H1 (cell line): ENCODE data around the gene ZSCAN29. TPM values are rescaled to one million over a fixed set of nuclear protein-coding genes. Genes with fewer than 3 reads are reported as not detected.

Experiments used
- CTCF ChIA-PET: fragments of 300-600 bp; sonication (Branson Sonifier 250); formaldehyde crosslinking; loops from one replicate; lab custom pipeline; 2021; ENCODE audit not compliant: partially characterized antibody; lab: Charles Lee
- POLR2A ChIA-PET: fragments of 300-600 bp; sonication (Branson Sonifier 250); formaldehyde crosslinking; loops from one replicate; lab custom pipeline; 2021; ENCODE audit warnings: inconsistent platforms; ENCODE audit not compliant: partially characterized antibody; lab: Charles Lee
- DNase-seq, 2 experiments: peaks; one replicate each; pipeline versions ENCODE4 v3.0.0 to v3.0.0-alpha.2; 2010 to 2022; ENCODE audit warnings: low spot score in 2 of 2, low read depth in 1 of 2, mixed read lengths in 1 of 2
- FAIRE-seq: peaks from 2 replicates; lab custom pipeline; 2011; peaks lifted over from hg19 to GRCh38; lab: Jason Lieb, UNC
- H2AFZ ChIP-seq: 2 replicates; pipeline ENCODE4 v1.8.1; 2012; ENCODE audit warnings: low read length, inconsistent platforms
- H2AK5ac ChIP-seq: 2 replicates; pipeline ENCODE4 v1.6.1; 2013; ENCODE audit warnings: low read depth, low read length
- H2BK120ac ChIP-seq: replicated peaks from 2 replicates; pipeline ENCODE3; 2013; ENCODE audit warnings: low read depth, low read length, inconsistent platforms
- H2BK12ac ChIP-seq: 2 replicates; pipeline ENCODE4 v1.6.1; 2013; ENCODE audit warnings: low read depth, low read length
- H2BK15ac ChIP-seq: 2 replicates; pipeline ENCODE4 v1.6.1; 2013; ENCODE audit warnings: low read length
- H2BK20ac ChIP-seq: 2 replicates; pipeline ENCODE4 v1.6.1; 2013; ENCODE audit warnings: low read length
- H2BK5ac ChIP-seq: 2 replicates; pipeline ENCODE4 v1.6.1; 2013; ENCODE audit warnings: low read depth, low read length
- H3K14ac ChIP-seq: 2 replicates; pipeline ENCODE4 v1.6.1; 2013; ENCODE audit warnings: inconsistent platforms; ENCODE audit not compliant: insufficient read length
- H3K18ac ChIP-seq: 2 replicates; pipeline ENCODE4 v1.6.1; 2013; ENCODE audit warnings: low read length; ENCODE audit errors: extremely low read depth
- H3K23ac ChIP-seq: 2 replicates; pipeline ENCODE4 v1.6.1; 2013; ENCODE audit warnings: inconsistent platforms; ENCODE audit not compliant: insufficient read length
- H3K23me2 ChIP-seq: 2 replicates; pipeline ENCODE4 v1.6.1; 2013; ENCODE audit warnings: low read depth, low read length
- H3K27ac ChIP-seq: 2 replicates; pipeline ENCODE4 v1.6.1; 2011; ENCODE audit warnings: low read depth, low read length, inconsistent platforms
- H3K27me3 ChIP-seq, 4 experiments: replicated peaks in 1 of 4; 1 replicate in 1 of 4; 2 replicates in 3 of 4; pipeline versions ENCODE4 v1.6.1 to v1.8.1; 2011 to 2013; ENCODE audit warnings: low read length in 3 of 4, mild to moderate bottlenecking in 3 of 4, inconsistent platforms in 2 of 4, mixed read lengths in 2 of 4, moderate library complexity in 1 of 4; ENCODE audit not compliant: control insufficient read depth in 3 of 4, insufficient read depth in 3 of 4; ENCODE audit errors: extremely low read depth in 1 of 4
- H3K36me3 ChIP-seq, 4 experiments: 2 replicates each; pipeline versions ENCODE4 v1.6.1 to v1.8.1; 2011 to 2013; ENCODE audit warnings: mild to moderate bottlenecking in 4 of 4, low read length in 3 of 4, moderate library complexity in 2 of 4, control low read depth in 1 of 4, inconsistent platforms in 1 of 4; ENCODE audit not compliant: insufficient read depth in 4 of 4, control insufficient read depth in 2 of 4
- H3K4ac ChIP-seq: replicated peaks from 2 replicates; pipeline ENCODE3; 2013; ENCODE audit warnings: low read length, low read depth, mixed read lengths, inconsistent platforms; ENCODE audit not compliant: insufficient read length
- H3K4me1 ChIP-seq, 4 experiments: replicated peaks in 1 of 4; 1 replicate in 1 of 4; 2 replicates in 3 of 4; pipeline versions ENCODE4 v1.6.1 to v1.8.1; 2011 to 2013; ENCODE audit warnings: low read length in 3 of 4, inconsistent platforms in 2 of 4, mixed read lengths in 1 of 4; ENCODE audit not compliant: insufficient read depth in 4 of 4, control insufficient read depth in 3 of 4
- H3K4me2 ChIP-seq, 2 experiments: 2 replicates each; pipeline versions ENCODE4 v1.6.1 to v1.8.1; 2011 to 2013; ENCODE audit warnings: low read depth in 2 of 2, low read length in 2 of 2, control low read depth in 1 of 2, inconsistent platforms in 1 of 2, mild to moderate bottlenecking in 1 of 2; ENCODE audit not compliant: insufficient read depth in 1 of 2
- H3K4me3 ChIP-seq, 4 experiments: fragments of 200-600, 300-600 bp in 1 of 4; sonication (generic), shearing (Covaris generic), sonication (Bioruptor Twin) in 1 of 4; 2 replicates each; pipeline versions ENCODE4 v1.5.1 to v1.8.1; 2011 to 2016; ENCODE audit warnings: low read length in 4 of 4, low read depth in 3 of 4, control low read depth in 2 of 4, inconsistent platforms in 2 of 4, mild to moderate bottlenecking in 2 of 4, mixed read lengths in 1 of 4, moderate library complexity in 1 of 4; ENCODE audit not compliant: insufficient read depth in 2 of 4; ENCODE audit errors: extremely low read depth in 1 of 4
- H3K56ac ChIP-seq: replicated peaks from 2 replicates; pipeline ENCODE3; 2013; ENCODE audit warnings: low read depth, mild to moderate bottlenecking, mixed read lengths, low read length, inconsistent platforms; ENCODE audit not compliant: insufficient read length
- H3K79me1 ChIP-seq: 2 replicates; pipeline ENCODE4 v1.6.1; 2013; ENCODE audit warnings: low read depth, low read length, control low read depth
- H3K79me2 ChIP-seq, 2 experiments: 2 replicates each; pipeline versions ENCODE4 v1.6.1 to v1.8.1; 2012 to 2013; ENCODE audit warnings: low read length in 2 of 2, mild to moderate bottlenecking in 2 of 2, inconsistent platforms in 1 of 2; ENCODE audit not compliant: insufficient read depth in 2 of 2, control insufficient read depth in 1 of 2
- H3K9ac ChIP-seq, 4 experiments: replicated peaks in 1 of 4; 1 replicate in 1 of 4; 2 replicates in 3 of 4; pipeline versions ENCODE4 v1.6.1 to v1.8.1; 2011 to 2013; ENCODE audit warnings: low read depth in 3 of 4, low read length in 3 of 4, control low read depth in 2 of 4, mild to moderate bottlenecking in 2 of 4, moderate library complexity in 2 of 4, inconsistent platforms in 1 of 4; ENCODE audit errors: extremely low read depth in 1 of 4
- H3K9me3 ChIP-seq, 2 experiments: 2 replicates each; pipeline versions ENCODE4 v1.6.1 to v1.8.1; 2012 to 2013; ENCODE audit warnings: mild to moderate bottlenecking in 2 of 2, moderate library complexity in 2 of 2, control low read depth in 1 of 2, inconsistent platforms in 1 of 2, low read depth in 1 of 2, low read length in 1 of 2, mixed read lengths in 1 of 2; ENCODE audit not compliant: insufficient read depth in 2 of 2
- H4K20me1 ChIP-seq, 2 experiments: replicated peaks in 1 of 2; 2 replicates each; pipeline versions ENCODE3 to v1.8.1; 2011 to 2013; ENCODE audit warnings: inconsistent platforms in 2 of 2, low read length in 2 of 2, mild to moderate bottlenecking in 1 of 2; ENCODE audit not compliant: insufficient read depth in 2 of 2, control insufficient read depth in 1 of 2
- H4K5ac ChIP-seq: 2 replicates; pipeline ENCODE4 v1.6.1; 2013; ENCODE audit warnings: low read length, low read depth, mixed read lengths, inconsistent platforms; ENCODE audit not compliant: insufficient read length
- H4K8ac ChIP-seq: 2 replicates; pipeline ENCODE4 v1.8.0; 2013; ENCODE audit warnings: mild to moderate bottlenecking, moderate library complexity, low read length, inconsistent platforms; ENCODE audit not compliant: insufficient read depth; ENCODE audit errors: extremely low read depth
- H4K91ac ChIP-seq: replicated peaks from 2 replicates; pipeline ENCODE3; 2013; ENCODE audit warnings: low read length, mixed read lengths, inconsistent platforms; ENCODE audit not compliant: insufficient read length
- BCL11A ChIP-seq, 2 experiments: IDR thresholded peaks; one replicate each; pipeline ENCODE4 v1.6.1; 2011; ENCODE audit warnings: low read depth in 2 of 2, low read length in 2 of 2, mild to moderate bottlenecking in 2 of 2
- CBX8 ChIP-seq: fragments of 300-800, 300-1000 bp; sonication (generic); IDR thresholded peaks from 2 replicates; pipeline ENCODE4 v1.7.1; 2016; ENCODE audit warnings: low read depth, low read length, borderline replicate concordance
- CHD1 ChIP-seq: IDR thresholded peaks from 2 replicates; pipeline ENCODE4 v1.6.1; 2012; ENCODE audit warnings: low read depth, low read length, improper control_type of control experiment
- FOSL1 ChIP-seq: IDR thresholded peaks from 2 replicates; pipeline ENCODE4 v1.6.1; 2011; ENCODE audit warnings: mild to moderate bottlenecking, low read depth, low read length, moderate library complexity; ENCODE audit not compliant: insufficient read depth
- JUN ChIP-seq: IDR thresholded peaks from 2 replicates; pipeline ENCODE4 v1.6.1; 2011; ENCODE audit warnings: low read depth, mild to moderate bottlenecking, improper control_type of control experiment, low read length
- KDM5A ChIP-seq: fragments of 200-600 bp; IDR thresholded peaks from 2 replicates; pipeline ENCODE4 v1.7.1; 2012; ENCODE audit warnings: mild to moderate bottlenecking, low read length, inconsistent platforms, mixed read lengths
- MAFK ChIP-seq: IDR thresholded peaks from 2 replicates; pipeline ENCODE4 v1.6.1; 2012; ENCODE audit warnings: low read depth, mild to moderate bottlenecking, improper control_type of control experiment, low read length
- SIN3A ChIP-seq, 2 experiments: IDR thresholded peaks in 1 of 2; conservative IDR thresholded peaks in 1 of 2; 2 replicates each; pipeline ENCODE4 v1.6.1; 2011 to 2012; ENCODE audit warnings: low read length in 2 of 2, improper control_type of control experiment in 1 of 2, low read depth in 1 of 2, mild to moderate bottlenecking in 1 of 2
- SP1 ChIP-seq: IDR thresholded peaks from 2 replicates; pipeline ENCODE4 v1.6.1; 2011; ENCODE audit warnings: low read depth, low read length
- TAF7 ChIP-seq: optimal IDR thresholded peaks from 2 replicates; pipeline ENCODE3; 2011; ENCODE audit warnings: low read depth, mild to moderate bottlenecking, inconsistent platforms, low read length, moderate library complexity, borderline replicate concordance
- YY1 ChIP-seq: IDR thresholded peaks from 2 replicates; pipeline ENCODE4 v1.6.1; 2011; ENCODE audit warnings: low read depth, mild to moderate bottlenecking, low read length
- WGBS, 2 experiments: shearing (Covaris generic) in 1 of 2; methylation state at CpG; one replicate each; pipeline versions ENCODE4 v1.1.6 to v1.1.7; 2013 to 2015; ENCODE audit warnings: low lambda C conversion rate in 2 of 2, mixed read lengths in 2 of 2, inconsistent platforms in 1 of 2, low coverage in 1 of 2, missing lambda C conversion rate in 1 of 2; ENCODE audit not compliant: insufficient replicate concordance in 2 of 2, insufficient coverage in 1 of 2, insufficient read length in 1 of 2; ENCODE audit errors: extremely low coverage in 1 of 2, missing lambda C conversion rate in 1 of 2; 5-methylcytosine and 5-hydroxymethylcytosine counted together
- polyA plus RNA-seq, 7 experiments: library from polyadenylated mRNA; depleted of rRNA in 3 of 7; stranded (reverse) in 5 of 7; unstranded in 2 of 7; fragments of >200 nt in 5 of 7; fragments of 200-250 nt in 2 of 7; gene quantifications; 1 replicate in 5 of 7; 2 replicates in 1 of 7; 4 replicates in 1 of 7; pipeline versions ENCODE4 v1.2.1 to v1.2.3, GENCODE V29; 2011 to 2013; ENCODE audit warnings: missing spikeins in 2 of 7, mixed read lengths in 2 of 7
- total RNA-seq: library from RNA; stranded (reverse); fragmentation: NEBNext Ultra II Directional; extraction: Animal tissue kit (Norgen Biotek cat#: 25700); gene quantifications from 2 replicates; pipeline ENCODE4 v1.2.1, GENCODE V29; 2021

Gene ZSCAN29
- total and polyA plus RNA-seq, 2 of the 8 experiments (the other 6 are each of a cell fraction or from before 2014, with no cell fraction given) = 6.4 to 41.3 TPM

GRCh38 chr15:43383070-43383469 is 12.2 kb upstream of the ZSCAN29 start:
- Histone ChIP-seq H3K4me2 (no peak overlapping the region), H2BK5ac (no peak overlapping the region), H3K27me3 (no peaks in the 10 kb centered on the region), H2BK15ac (no peak overlapping the region), H4K20me1 (no peaks in the 10 kb centered on the region), H2AK5ac (no peak overlapping the region), H2AFZ (no peak overlapping the region), H3K56ac (no peak overlapping the region), H3K36me3 (peaks cover 10 to 32% (median 25%) of the 10 kb centered on the region in 4 experiments; a peak in 7 of 8 replicates), H2BK20ac (no peak overlapping the region), H2BK12ac (no peak overlapping the region), H3K4me1 (no peaks in the 10 kb centered on the region), H3K18ac (no peak overlapping the region), H3K9ac (no peak overlapping the region), H3K4me3 (no peak overlapping the region), H3K4ac (no peak overlapping the region), H2BK120ac (no peak overlapping the region), H4K5ac (no peak overlapping the region), H3K27ac (no peak overlapping the region), H4K91ac (no peak overlapping the region), H3K14ac (no peak overlapping the region), H3K79me1 (no peaks in the 10 kb centered on the region), H3K79me2 (no peaks in the 10 kb centered on the region), H4K8ac (no peak overlapping the region), H3K23ac (no peak overlapping the region), H3K9me3 (no peaks in the 10 kb centered on the region), H3K23me2 (no peaks in the 10 kb centered on the region)
- no peak for FAIRE-seq
- TF ChIP-seq SP1 (no peak), SIN3A (conservative IDR thresholded peaks at IDR 0.05 in 1 of 2, IDR thresholded peaks at IDR 0.05 in 1 of 2; ENCODE audit: low read depth in 1 of 2, low read length in 2 of 2) (no peak), MAFK (no peak), KDM5A (no peak), CHD1 (no peak), CBX8 (no peak), FOSL1 (no peak), YY1 (no peak), TAF7 (no peak), BCL11A (IDR thresholded peaks at IDR 0.05; ENCODE audit: low read depth in 2 of 2, low read length in 2 of 2) (no peak), JUN (no peak)
- 83% methylated on average over 2 of the region's 2 CpGs; no CpG with 5 or more reads in 1 of the 2 experiments for WGBS, 2 experiments
- POLR2A ChIA-PET = no interaction called here
- CTCF ChIA-PET = interaction anchor here (0.6 kb wide), 1 partner anchor 57 kb away, joined by 4 read pairs; no protein-coding TSS in a partner anchor
- DNase-seq = no peak
